22Rv1 (cell line): ENCODE measurements around the gene CEP104.
A peak's percentile ranks its signal among the peaks of the same experiment; 100 is the strongest.

Experiments
- H3K27ac ChIP-seq: fragments of 450-650 bp; 2 replicates; pipeline ENCODE4 v1.5.1; 2017
- ZFX ChIP-seq: fragments of 450-650 bp; IDR thresholded peaks from 2 replicates; pipeline ENCODE4 v1.6.1; 2017; ENCODE audit warnings: antibody characterized with exemption, borderline replicate concordance
- TF ChIP-seq, protein P1 (sequence below): fragments of 450-650 bp; IDR thresholded peaks from 2 replicates; pipeline ENCODE4 v1.5.1; 2017; ENCODE audit warnings: mild to moderate bottlenecking

Gene CEP104

DNA sequence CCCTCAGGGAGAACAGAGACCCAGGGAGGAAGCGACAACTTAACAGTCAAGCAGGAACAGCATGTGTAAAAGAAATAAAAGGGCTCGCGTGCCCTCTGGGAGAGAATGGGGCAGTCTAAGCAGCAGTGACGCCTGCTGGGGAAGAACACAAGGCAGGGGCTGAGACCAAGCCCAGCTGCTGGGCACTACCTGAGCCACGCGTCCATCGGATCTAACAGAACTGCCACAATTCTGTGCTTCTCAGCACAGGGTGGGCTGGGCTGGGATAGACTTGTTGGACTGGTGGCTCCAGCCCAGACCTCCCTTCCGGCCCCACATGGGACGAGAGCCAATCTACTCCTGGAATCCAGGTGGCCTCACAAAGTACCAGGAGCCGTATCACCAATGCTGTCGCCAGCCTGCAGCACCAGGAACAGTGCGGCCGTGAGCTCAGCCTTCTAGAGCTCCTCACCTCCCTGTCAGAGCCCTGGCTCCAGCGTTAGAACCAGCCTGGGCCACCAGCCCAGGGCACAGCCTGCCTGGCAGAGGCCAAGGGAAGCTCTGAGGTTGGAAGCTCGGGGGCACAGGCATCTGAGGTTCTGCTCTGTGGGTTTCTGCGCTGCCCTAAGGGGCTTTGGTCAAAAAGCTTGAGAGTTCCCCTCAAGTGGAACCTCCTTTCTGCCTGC, 68.1 kb downstream of the CEP104 start:
- no peak overlapping the region for H3K27ac ChIP-seq
- TF ChIP-seq ZFX, result no peak
- TF ChIP-seq, protein P1, sequence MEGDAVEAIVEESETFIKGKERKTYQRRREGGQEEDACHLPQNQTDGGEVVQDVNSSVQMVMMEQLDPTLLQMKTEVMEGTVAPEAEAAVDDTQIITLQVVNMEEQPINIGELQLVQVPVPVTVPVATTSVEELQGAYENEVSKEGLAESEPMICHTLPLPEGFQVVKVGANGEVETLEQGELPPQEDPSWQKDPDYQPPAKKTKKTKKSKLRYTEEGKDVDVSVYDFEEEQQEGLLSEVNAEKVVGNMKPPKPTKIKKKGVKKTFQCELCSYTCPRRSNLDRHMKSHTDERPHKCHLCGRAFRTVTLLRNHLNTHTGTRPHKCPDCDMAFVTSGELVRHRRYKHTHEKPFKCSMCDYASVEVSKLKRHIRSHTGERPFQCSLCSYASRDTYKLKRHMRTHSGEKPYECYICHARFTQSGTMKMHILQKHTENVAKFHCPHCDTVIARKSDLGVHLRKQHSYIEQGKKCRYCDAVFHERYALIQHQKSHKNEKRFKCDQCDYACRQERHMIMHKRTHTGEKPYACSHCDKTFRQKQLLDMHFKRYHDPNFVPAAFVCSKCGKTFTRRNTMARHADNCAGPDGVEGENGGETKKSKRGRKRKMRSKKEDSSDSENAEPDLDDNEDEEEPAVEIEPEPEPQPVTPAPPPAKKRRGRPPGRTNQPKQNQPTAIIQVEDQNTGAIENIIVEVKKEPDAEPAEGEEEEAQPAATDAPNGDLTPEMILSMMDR, result no peak

DNA sequence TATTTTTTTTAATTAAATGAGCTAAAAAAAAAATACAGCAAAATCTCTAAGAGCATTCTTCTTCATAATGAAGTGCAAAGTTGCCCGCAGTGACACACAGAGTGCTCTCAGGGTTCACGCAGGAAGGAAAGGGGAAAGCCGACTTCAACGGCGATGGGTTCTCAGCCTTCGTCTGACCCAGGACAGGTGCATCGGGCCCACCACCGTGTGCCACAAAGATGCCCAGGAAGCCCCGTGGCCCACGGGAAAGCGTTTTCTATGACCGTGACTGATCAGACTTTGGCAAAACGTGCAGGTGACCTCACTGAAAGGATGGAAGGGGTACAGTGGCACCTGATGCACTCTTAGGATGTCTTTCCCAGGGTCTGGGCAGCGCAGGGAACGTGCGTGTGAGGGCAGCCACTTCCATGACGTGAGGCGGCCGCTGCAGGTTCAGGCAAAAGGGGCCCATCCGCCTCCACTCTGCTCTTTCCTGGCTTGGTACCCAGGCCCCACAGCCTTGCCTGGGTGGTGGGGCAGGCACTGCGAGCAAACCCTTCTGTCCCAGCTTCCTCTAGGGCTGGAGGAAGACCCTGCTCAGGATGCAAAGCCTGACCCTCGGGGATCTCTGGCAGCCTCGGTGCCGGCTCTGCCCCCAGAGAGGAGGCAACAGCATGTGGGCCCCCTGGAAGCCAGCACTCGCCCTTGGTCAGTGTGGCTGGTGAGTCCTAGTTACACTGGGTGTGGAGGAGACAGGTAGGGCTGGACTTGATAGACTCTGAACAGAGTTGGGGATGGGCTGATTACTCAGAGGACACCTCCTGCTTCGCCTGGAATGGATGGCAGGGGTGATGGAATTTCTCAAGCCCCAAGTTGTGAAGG, 69.0 kb downstream of the CEP104 start:
- H3K27ac ChIP-seq, result no peak overlapping the region
- no peak for TF ChIP-seq ZFX
- TF ChIP-seq, protein P1, result no peak

DNA sequence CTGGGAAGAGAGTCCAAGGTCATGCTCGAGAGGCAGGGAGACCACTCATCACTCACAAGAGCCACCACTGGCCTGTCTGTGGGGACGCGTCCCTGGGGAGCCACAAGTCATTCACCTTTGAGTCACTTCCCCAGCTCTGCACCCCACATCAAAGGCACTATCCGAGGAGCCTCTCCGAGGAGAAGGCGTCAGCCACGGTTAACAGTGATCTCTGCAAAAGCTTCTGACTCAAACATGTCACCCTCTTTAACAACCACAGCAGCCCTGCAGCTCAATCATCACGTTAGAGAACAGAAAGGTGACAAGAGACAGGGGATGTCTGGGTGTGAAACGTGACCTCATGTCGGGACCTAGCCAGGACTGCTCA, 69.7 kb downstream of the CEP104 start:
- TF ChIP-seq, protein P1, result no peak
- no peak for TF ChIP-seq ZFX
- H3K27ac ChIP-seq, result no peak overlapping the region

DNA sequence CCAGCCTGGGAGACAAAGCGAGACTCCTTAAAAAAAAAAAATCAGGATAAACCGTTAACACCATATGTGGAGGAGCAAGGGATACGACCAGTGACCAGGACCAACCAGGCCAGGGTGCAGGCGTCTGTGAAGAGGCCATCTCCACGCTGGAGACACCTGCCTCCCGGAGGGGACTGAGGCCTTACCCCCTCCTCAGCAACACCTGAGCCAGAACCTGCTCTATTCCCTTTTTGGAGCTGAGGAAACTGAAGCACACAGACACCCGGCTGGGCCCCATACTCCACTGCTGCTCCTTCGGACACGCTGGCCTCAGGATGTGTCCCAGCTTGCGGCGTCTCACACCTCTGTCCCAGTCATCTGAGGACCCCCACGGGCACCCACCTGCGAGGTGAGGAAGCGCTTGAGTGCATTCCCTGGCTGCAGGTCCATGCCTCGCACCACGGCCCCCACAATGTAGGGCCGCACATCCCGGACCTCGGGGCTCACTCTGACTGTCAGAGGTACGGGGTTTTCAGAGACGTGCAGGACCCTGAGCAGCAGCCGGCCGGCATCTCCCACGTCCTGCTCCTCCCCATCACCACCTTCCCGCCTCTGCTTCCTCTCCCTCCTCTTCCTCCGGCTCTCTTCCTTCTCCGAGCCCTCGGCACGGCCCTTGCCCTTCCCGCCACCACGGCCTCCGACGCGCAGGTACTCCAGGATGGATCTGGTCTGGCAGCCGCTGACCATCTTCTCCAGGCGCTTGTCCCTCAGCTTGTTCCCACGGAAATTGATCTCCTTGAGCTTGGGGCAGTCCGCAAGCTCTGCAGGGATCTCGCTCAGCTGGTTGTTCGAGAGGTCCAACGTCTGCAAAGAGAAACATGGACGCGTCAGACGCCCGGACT, 70.3 kb downstream of the CEP104 start:
- no peak overlapping the region for H3K27ac ChIP-seq
- TF ChIP-seq, protein P1, result no peak
- TF ChIP-seq ZFX, result no peak

DNA sequence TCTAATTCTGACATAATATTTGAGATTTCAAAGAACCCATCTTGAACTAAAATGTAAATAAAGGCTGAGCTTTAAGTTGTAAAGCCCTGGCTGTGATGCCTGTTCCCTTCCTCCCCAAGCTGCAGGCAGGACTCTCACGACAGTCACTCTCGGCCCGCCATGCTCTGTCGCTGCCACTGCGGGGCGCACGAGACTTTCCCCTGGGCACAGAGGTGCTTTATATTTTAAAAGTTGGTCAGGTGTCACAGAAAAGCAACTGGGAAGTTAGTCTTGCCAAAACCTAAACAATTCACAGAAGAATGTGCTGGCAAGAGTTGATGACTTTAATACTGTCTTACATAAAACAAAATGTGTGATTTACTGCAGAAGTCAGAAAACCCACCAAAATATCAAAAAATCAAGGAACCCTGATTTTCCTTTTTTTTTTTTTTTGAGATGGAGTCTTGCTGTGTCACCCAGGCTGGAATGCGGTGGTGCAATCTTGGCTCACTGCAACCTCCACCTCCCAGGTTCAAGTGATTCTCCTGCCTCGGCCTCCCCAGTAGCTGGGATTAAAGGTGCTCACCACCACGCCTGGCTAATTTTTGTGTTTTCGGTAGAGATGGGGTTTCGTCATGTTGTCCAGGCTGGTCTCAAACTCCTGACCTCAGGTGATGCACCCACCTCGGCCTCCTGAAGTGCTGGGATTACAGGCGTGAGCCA, 71.4 kb downstream of the CEP104 start:
- TF ChIP-seq, protein P1, result peak; percentile 16
- no peak for TF ChIP-seq ZFX
- H3K27ac ChIP-seq, result no peak overlapping the region

DNA sequence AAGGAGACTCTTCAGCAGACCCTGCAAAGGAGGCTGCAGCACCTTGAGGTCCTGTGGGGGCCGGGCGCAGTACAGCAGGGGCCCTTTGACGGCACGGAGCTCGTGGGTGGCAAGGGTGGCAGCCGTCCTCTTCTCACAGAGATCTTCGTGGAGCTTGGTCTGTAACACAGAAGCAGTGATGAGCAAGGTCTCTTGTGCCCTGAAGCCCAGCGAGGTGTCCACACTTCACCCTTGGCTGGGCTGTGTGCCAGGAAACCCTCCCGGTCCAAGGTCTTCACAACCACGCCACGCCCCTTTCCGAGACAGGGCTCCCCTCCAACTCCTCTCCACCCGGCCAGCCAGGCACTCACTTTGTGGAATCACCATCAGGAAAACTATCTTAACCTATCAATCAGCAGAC, 72.0 kb downstream of the CEP104 start:
- no peak for TF ChIP-seq ZFX
- TF ChIP-seq, protein P1, result no peak
- H3K27ac ChIP-seq, result no peak overlapping the region
